ENCODE results near the gene DNAJC6.
"Not testable (repeated sequence)": the region's sequence is repeated elsewhere in the genome, so short reads cannot be mapped to it uniquely, and the experiment has no call there.

DNAJC6 gene

DNA sequence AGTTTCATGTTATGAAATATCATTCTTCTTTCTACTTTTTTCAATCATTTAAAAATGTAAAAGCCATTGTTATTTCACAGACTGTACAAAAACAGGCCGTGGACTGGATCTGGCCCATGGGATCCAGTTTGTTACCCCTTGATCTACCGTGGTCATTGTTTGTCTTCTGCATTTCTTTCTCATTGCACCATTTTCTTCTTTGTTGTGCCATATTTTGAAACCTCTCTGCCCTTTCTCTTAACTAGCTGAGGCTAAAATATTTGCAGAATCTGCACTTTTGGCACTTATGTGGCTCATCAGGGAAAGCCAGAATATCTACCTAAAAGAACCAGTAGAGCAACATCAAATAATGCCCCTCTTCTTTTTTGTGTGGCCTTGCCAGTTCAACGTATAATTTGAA, 50.5 kb downstream of the DNAJC6 start:
- no peak for DNase-seq

DNA sequence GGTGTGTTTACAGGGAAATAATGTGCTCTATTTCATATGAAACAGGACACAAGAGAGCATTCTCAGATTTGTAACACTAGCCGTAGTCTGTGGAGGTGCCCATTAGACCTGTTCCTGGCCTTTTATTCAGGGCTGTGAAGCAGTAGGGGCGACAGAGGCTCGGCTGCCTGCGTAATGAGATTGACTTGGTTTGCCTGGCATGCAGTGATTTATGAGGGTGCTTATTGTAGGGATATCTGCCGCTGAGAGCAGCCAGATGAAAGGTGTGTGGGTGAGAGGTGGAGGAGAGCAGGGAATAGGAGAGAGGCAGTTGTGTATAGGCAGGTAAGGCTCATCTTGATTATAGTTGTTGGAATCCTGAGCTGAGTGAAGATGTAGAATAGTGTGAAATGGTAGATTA, 51.3 kb downstream of the DNAJC6 start:
- DNase-seq: no peak

DNA sequence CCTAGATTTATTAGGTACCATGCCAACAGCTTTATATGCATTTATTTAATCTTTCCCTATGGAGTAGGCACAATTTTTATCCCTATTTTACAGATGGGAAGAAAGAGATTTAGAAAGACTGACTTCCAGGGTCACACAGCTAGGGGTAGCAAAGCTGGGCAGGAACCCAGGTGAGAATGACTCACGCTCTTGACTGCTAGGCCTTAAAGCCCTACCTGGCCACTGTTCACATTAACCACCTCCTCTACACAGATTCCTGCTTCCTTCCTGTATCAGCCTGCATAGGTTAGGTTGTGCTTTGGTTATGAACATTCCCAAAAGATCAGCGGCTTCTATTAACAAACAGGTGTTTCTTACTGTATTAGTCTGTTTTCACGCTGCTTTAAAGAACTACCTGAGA, 53.2 kb downstream of the DNAJC6 start:
- DNase-seq: no peak

- no peak for DNase-seq
Observed at GRCh38 chr1:65363484-65363883, 54.1 kb downstream of the DNAJC6 start.

GRCh38 chr1:65368403-65368802, 59.1 kb downstream of the DNAJC6 start:
- no peak for DNase-seq

DNA sequence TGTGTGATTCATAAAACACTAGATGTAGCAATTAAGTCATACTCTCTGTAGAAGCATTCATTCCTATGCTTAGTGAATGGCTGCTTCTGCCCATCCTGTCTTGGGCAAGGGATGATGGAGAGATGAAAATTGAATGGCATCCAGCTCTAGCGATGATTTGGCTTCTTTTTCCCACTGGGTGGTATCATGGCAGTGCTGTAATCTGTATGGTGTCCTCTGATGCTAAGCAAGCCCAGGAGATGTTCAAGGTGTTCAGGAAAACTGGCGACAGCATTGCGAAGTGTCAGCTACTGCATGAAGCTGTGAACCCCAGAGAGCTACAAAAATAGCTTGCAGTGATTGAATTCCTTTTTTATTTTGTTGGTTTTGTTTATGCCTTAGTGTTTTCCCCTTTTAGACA, 62.2 kb downstream of the DNAJC6 start:
- no peak for DNase-seq

DNA sequence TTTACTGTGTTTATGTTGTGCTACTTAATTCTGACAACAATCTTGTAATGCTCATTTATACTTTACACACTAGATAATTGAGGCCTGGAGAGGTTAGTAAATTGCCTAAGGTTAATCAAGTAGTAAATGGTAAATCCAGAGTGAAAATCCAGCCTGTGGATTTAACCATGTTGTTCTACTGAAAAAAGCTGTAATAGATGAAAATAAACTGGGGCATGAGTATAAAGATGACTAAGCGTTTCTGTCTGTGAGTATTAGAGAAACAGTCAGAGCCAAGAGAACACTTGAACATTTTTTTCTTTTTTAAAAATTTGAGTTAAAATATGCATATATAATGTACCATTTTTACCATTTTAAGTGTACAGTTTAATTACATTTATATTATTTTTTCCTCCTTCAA, 63.2 kb downstream of the DNAJC6 start:
- DNase-seq: no peak

DNA sequence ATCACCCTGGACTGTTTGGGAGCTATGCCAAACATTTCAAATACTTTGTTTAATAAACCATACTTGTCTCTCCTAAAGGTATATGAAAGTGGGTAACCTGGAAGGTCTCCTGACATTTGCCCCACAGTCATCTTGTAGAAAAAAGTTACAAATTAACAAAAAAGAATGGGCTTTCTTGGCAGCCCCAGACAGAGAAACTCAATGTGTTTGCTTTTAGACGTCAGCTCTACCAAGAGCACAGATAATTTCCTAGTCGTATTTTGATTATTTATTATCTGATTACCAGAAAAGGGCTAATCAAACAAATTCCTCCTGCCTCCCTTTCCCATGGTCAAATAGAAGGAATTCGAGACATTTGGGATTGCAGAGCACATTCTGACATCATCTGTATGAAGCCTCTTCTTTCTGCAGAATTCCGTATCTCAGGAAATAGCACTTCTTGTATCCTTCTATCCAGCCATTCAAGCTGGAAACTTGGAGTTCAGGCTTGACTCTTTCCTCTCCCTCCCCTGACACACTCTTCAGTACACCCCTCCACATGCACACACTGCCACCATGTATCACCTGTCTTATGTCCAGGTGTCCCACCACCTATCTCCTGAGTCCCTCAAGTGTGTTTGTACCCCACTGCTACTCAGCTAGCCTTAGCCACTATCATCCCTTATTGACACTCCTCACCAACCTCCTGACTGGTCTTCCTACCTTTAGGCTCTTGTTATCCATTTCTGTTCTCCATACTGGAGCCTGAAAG, 68.3 kb downstream of the DNAJC6 start:
- no peak for DNase-seq

DNA sequence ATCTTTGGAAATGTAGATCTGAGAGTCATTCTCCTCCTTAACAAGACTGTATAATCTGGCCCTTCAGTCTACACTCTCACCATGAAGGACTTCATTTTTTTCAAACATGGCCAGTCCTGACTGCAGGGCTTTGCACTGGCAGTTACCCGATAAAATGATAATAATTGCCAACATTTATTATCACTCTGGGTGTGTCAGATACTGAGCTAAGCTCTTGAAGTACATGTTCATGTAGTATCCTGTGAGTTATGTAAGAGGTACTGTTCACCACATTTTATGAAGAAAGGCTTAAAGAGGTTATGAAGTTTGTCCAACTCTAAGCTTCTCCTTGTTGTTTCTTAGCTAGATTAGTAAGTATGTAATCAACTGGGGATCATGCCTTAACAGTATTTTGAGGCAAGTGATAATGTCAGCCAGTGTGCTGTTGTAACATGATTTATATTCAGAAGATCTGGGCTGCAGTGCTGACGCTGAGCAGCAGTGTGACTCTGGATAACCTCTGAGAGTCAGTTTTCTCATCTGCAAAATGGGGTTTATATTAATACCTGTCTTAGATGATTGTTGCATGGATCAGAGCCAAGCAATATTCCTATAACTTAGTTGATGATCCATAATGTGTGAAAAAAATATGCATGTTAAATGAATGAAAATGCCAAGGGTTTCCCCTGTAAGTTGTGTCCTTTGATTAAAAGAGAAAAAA, 69.1 kb downstream of the DNAJC6 start:
- no peak for DNase-seq

GRCh38 chr1:65384426-65384825, 75.1 kb downstream of the DNAJC6 start:
- DNase-seq: not testable (repeated sequence)

DNA sequence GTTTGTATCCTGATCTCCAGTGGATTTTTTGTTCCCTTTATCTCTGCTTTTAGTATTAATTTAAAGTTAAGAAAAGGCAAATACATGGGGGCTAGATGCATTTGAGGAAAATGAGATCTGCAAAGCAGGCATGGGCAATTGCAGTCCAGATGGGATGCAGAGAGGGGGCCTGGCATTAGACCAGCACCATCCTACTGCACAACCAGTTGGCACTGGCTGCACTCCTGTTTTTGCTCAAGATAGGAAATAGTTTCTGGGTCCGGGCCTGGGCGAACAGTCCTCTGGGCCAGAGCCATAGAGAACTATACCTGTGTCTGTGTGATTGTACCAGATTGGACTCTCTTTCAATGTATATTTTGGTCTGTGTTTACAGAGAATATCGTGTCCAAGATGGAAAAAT, 77.1 kb downstream of the DNAJC6 start:
- DNase-seq: peak; percentile 60

DNA sequence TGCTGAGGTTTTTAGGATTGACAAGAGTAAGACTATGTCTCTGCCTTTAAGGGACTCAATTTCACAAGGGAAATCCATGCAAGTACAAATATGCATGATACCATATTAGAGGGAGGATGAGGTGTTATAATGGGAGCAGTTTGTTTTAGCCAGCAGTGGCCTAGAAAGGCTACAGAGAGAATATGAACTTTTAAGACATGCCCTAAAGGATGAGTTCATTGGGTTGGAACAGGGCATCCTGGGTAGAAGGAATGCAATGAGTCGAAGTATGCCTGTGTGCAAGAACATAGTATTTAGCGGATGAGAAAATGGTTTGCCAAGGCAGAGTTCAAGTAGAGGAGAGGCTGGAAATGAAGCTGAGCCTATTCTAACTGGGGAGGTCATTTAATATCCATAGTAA, 78.5 kb downstream of the DNAJC6 start:
- no peak for DNase-seq

DNA sequence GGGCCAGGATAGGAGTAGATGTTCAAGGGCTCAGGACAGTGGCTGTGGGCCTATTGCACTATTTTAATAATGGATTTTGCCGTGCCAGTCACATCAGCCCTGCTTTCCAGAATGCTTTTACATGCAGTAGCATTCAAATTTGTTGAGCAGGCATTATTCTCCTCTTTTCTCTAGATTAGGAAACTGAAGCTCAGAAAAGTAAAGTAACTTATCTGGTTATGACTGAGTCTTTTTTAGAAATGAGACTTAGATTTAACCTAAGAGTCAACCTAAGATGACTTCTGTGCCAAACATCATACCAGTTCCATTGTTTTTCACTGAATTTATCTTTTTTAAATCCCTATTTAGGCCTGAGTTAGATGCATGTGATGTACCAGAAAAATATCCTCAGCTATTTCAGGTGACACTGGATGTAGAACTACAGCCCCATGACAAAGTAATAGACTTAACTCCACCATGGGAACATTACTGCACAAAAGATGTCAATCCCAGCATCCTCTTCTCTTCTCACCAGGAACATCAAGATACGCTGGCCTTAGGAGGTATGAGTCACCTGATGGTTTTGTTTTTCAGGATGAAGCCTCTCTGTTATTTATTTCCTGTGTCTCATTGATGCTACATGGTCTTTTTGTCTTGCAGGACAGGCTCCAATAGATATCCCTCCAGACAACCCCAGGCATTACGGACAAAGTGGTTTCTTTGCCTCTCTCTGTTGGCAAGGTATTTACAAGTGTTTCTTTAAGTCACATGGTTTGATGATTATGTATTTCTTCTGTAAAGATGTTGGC, 79.8 kb downstream of the DNAJC6 start:
- no peak for DNase-seq

DNA sequence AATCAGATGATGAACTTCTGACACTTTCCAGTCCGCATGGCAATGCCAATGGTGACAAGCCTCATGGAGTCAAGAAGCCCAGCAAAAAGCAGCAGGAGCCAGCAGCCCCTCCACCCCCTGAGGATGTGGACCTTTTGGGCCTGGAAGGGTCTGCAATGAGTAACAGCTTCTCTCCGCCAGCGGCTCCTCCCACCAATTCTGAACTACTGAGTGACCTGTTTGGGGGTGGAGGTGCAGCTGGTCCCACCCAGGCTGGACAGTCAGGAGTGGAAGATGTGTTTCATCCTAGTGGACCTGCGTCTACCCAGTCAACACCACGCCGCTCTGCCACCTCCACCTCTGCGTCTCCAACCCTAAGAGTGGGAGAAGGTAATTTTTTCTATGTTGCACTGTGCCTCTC, 83.2 kb downstream of the DNAJC6 start:
- DNase-seq: no peak

DNA sequence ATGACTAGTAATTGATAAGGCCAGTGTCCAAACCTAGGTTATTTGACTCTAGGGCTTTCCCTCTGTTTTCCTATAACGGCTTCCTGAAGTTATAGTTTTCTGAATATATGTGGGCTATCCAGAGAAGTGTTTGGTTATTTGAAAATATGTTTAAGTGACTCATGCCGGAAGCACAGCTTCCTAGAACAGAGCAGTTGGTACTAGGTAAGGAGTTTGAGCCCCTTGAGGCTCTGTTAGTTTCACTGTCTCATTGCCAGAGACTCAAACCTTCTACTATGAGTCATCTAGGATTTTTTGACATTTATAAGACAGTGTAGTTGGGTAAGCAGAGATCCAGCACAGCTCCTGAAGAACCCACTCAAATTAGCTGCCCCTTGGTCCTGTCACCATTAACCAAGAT, 84.0 kb downstream of the DNAJC6 start:
- no peak for DNase-seq

DNA sequence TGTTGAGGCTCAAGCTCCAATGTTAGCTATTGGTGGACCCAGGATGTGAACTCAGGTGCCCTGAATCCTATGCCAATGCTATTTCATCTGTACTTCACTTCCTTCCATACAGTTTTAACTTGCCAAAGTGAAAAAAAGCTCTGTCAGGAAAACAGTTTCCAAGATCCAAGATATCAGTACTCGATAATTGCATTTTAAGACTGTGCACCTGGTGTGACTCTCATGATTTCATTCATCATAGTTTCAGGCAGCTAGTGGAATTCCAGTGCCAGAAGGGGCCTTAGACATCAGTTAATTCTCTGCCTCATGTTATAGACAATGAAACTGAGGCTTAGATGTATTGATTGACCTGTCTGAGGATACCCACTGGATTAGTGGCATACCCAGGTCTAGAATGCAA, 84.6 kb downstream of the DNAJC6 start:
- DNase-seq: no peak

DNA sequence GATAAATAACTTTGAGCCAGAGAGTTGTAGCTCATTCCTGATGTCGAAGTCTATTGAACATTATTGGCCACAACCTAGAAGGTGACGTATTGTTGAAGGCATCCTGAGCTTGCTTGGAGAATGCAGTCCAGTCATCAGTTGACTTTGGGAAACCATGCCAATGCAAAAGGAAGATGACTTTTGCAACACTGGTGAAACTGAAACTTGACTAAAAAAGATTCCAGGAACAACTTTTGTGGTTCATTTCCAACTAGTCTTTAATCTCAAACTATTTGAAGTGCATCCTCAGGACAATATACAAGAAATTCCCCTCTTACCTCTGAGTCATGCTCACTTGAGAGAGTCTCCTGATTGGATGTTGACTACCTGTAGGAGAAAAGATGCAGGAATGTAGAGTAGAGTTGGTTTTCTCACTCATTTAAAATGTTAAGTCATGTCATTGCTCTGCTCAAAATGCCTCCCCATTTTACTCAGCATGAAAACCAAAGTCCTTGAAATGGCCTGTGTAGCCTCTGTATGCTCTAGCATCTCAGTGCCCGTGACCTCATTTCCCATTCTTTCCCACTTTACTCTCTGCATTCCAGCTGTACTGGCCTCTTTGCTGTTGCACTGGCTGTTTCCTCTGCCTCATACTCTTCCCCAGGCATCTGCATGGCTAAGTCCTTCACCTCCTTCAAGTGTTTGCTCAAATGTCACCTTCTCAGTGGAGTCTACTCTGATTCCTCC, 86.7 kb downstream of the DNAJC6 start:
- DNase-seq: no peak

DNA sequence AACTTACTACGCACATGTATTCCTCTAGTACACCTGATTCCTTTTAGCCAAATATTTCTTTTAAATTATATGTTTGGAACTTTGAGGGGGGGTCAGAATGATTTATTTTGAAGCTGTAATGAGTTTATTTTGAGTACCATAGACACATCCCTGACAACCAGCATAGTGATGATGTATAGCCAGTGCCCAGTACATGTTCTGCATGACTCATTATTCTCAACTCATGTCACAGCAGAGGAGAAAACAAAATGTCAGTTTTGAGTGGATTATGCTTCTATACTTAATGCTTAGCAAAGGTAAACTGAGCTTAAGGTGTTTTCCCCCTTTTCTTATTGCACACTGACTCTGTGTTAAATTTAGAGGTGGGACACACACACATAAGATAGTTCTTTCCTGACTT, 88.7 kb downstream of the DNAJC6 start:
- DNase-seq: no peak

GRCh38 chr1:65399003-65399402, 89.7 kb downstream of the DNAJC6 start:
- DNase-seq: no peak

- no peak for DNase-seq
Observed at GRCh38 chr1:65401612-65402011, 92.3 kb downstream of the DNAJC6 start.

DNA sequence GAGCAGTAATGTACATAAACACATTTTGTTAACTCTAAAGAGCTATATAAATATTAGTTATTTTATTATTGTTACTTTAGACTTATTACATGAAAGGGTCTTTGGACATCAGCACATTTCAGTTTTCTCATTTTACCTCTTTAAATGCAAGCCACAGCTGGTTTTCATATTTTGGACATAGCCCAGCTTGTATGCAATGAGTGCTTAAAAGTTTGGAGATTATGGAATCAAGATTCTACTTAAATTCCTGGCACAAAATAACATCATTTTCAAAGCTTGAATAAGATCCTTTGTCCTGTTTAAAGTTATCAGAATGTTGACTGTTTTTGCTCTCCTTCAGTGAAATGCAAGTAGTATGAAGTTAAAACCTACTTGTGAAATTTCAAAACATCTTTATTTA, 95.6 kb downstream of the DNAJC6 start:
- no peak for DNase-seq

GRCh38 chr1:65407877-65408276, 98.5 kb downstream of the DNAJC6 start:
- no peak for DNase-seq

DNA sequence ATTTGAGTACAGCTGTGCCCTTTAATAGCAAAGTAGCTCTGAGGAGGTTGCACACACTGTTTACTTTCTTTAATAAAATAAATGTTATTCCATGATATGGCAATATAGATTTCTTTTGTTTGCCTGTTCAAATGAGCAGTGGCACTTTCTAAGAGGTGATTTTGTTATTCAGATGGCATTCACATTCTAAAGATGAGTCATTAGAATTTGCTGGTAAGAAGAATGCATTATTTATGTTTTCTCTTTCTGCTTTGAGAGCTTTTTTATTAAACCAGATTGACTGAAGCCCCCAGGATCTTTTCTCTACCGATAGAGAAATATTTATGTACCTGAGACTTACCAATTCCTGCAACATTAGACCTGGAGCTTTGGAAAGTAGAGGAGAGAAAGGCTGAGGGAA, 100.0 kb downstream of the DNAJC6 start:
- DNase-seq: no peak
